ENCODE data around the gene NR5A2. TPM values are rescaled to one million over a fixed set of nuclear protein-coding genes. Genes with fewer than 3 reads are reported as not detected.

NR5A2 gene
- total RNA-seq (2022; extraction: Qiagen RNA extraction; ENCODE audit: low read depth): 3.1 to 7.0 TPM (median 5.6 TPM) in 5 replicates

GRCh38 chr1:200027264-200027823, at the start of gene NR5A2:
NR5A2 (plus strand) TSS chr1:200027710; CDS start chr1:200027848, 138 bp downstream.

